Urinary bladder (tissue), 4 donors: ENCODE measurements around the gene AANAT. TPM values are rescaled to one million over a fixed set of nuclear protein-coding genes. Genes with fewer than 3 reads are reported as not detected.

Experiments
- DNase-seq: peaks from one replicate; pipeline ENCODE4 v3.0.0-alpha.2; 2015; ENCODE audit errors: extremely low spot score
- H3K27ac ChIP-seq: one replicate; pipeline ENCODE4 v1.5.1; 2013; ENCODE audit warnings: low read depth, mild to moderate bottlenecking, moderate library complexity
- H3K36me3 ChIP-seq: one replicate; pipeline ENCODE4 v1.6.1; 2013; ENCODE audit warnings: mild to moderate bottlenecking, moderate library complexity; ENCODE audit not compliant: insufficient read depth
- H3K4me1 ChIP-seq: one replicate; pipeline ENCODE4 v1.6.1; 2013; ENCODE audit warnings: mild to moderate bottlenecking, moderate library complexity; ENCODE audit not compliant: insufficient read depth
- H3K4me3 ChIP-seq: one replicate; pipeline ENCODE4 v1.5.1; 2013; ENCODE audit warnings: low read depth, low read length
- WGBS: extraction: QIAGEN DNeasy Blood & Tissue Kit; methylation state at CpG from one replicate; pipeline ENCODE4 v1.1.7; 2013; 5-methylcytosine and 5-hydroxymethylcytosine counted together
- polyA plus RNA-seq: library from polyadenylated mRNA; stranded (reverse); fragments of 200-250 nt; gene quantifications from one replicate; pipeline ENCODE4 v1.2.3, GENCODE V29; 2013
- total RNA-seq: library from RNA; depleted of rRNA; stranded (reverse); fragments of >200 nt; gene quantifications from one replicate; pipeline ENCODE4 v1.2.3, GENCODE V29; 2014
- donor health status: healthy with polysubstance abuse.
- donor health status: healthy.

The AANAT gene
- total and polyA plus RNA-seq, 2 donors, result not detected

DNA sequence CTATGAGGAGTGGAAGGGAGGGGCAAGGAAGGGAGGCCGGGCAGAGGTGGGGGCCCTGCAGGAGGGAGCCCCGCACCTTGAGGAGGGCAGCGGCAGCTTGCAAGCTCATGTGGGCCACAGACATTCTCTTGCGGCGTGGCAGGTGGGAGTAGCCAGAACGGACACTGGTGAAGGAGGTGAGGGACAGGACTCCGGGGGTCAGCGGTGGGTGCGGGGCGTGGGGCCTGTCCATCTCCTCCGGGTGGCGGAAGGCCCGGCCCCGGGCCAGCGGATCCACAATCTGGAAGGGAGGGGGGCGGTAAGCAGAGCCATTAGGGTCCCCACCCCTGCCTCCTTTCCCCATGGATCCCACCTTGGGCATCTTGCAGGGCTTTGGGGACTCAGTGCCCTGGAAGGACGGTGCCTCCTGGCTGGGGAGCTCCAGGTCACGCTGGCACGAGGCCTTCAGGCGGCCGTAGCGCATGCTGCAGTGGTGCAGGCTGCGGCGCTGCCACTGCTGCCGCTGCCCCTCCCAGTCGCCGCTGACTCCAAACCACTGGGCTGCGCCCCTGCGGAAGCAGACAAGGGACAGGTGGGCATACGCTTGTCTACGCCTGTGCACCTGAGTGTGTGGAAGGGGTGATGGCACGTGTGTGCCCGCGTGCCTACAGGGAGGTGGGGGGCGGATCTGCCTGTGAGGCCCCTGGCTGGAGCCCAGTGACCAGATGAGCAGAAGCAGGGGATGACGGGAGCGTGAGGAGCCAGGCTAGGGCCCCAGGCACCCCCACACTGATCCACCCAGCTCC, 11.5 kb downstream of the AANAT start:
- Histone ChIP-seq H3K4me1 (no peaks in the 10 kb centered on the region), H3K36me3 (no peaks in the 10 kb centered on the region), H3K27ac (no peak overlapping the region), H3K4me3 (no peak overlapping the region)
- no peak for DNase-seq
- 92% methylated on average over 37 of the region's 37 CpGs for WGBS

DNA sequence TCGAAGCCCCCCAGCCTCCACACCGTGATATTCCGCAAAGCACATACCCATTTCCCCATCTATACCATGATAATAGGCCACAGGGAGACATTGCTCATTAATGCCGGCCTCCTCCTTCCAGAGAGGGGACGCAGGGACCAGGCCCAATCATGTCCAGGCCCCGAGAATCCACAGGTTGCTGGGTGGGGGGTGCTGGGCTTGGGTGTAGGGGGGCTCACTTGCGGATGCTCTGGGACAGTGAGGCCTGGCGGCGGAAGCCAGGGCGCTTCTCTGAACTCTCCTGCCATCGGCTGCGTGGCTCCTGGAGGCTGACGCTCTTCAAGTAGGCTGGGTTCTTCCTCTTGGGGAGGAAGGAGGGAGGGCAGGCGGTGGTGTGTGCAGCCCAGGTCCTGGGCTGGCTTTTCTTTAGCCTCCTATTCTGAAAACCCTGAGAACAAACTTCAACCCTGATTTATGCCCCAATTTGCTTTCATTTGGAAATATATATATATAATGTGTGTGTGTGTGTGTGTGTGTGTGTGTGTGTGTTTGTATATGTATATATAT, 12.2 kb downstream of the AANAT start:
- Histone ChIP-seq H3K27ac (no peak overlapping the region), H3K36me3 (no peaks in the 10 kb centered on the region), H3K4me1 (no peaks in the 10 kb centered on the region), H3K4me3 (no peak overlapping the region)
- DNase-seq, result no peak
- 93% methylated on average over 14 of the region's 14 CpGs for whole genome bisulfite sequencing

DNA sequence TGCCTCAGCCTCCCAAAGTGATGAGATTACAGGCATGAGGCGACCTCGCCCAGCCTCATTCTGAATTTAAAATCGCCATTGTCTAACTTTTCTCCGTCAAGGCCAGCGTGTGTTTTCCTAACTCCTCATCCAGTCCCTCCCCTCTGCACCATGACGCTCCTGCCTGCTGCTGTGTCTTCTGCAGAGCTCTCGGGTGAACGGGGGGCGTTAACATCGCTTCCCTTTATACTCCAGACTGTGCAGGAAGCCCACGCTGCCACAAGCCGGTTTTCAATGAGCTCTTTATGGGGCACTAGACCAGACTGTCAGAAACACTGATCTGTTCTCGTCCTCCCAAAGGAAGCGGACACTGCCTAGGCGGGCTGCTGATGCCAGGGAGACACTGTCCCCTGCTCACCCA, 13.2 kb downstream of the AANAT start:
- Histone ChIP-seq H3K27ac (no peak overlapping the region), H3K4me1 (no peaks in the 10 kb centered on the region), H3K36me3 (no peaks in the 10 kb centered on the region), H3K4me3 (no peak overlapping the region)
- no peak for DNase-seq
- 45% methylated on average over 15 of the region's 15 CpGs for WGBS

DNA sequence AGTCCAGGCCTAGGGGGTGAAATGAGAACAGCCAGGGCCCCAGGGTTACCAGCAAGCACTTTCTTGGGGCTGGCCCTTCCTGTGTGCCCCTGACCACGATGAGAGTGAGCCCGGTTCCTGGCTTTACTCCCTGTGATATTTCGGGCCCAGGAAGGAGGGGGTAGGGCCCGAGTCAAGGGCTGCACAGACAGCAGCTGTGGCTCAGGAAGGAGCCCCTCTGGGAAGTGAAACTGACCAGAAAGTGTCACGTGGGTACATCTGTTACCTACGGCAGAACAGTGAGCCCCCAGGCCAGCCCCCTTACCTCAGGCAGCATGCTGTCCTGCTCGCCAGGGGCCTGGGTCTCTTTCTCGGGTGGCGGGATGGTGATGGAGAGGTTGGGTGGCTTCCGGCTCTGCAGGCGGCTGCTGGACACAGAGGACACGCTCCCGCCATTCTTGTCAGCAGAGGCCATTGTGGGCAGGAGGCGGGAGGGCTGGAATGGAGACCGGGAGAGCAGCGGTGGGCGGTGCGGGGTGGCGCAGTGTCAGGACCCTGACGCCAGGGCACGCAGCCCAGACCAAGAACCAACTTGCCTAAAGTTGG, 13.8 kb downstream of the AANAT start:
- 80% methylated on average over 21 of the region's 21 CpGs for WGBS
- DNase-seq, result no peak
- H3K36me3 ChIP-seq, result no peaks in the 10 kb centered on the region
- no peak overlapping the region for H3K4me3 ChIP-seq
- no peak overlapping the region for H3K27ac ChIP-seq
- H3K4me1 ChIP-seq, result no peaks in the 10 kb centered on the region

DNA sequence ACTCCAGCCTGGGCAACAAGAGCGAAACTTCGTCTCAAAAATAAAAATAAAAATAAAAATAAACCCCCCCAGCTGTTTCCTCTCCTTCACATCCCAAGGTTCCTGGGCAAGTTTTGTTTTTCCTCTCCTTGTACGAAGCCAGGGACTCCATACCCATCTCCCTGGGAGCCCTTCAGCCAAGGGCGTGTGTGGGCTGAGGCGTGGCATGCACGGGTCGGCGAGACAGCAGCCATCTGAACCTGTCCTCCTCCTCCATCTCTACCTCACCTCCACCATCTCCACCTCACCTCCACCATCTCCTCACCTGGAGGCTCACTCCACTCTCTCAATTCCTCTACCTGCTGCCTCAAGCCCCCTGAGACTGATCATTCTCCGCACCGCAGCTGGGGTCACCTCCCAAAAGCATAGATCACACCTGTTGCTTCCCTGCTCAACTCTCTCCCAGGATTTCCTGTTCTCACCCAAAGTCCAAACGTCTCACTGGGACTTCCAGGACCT, 16.9 kb downstream of the AANAT start:
- Histone ChIP-seq H3K4me1 (no peaks in the 10 kb centered on the region), H3K27ac (no peak overlapping the region), H3K36me3 (no peaks in the 10 kb centered on the region), H3K4me3 (no peak overlapping the region)
- 89% methylated on average over 11 of the region's 11 CpGs for WGBS
- DNase-seq, result no peak

DNA sequence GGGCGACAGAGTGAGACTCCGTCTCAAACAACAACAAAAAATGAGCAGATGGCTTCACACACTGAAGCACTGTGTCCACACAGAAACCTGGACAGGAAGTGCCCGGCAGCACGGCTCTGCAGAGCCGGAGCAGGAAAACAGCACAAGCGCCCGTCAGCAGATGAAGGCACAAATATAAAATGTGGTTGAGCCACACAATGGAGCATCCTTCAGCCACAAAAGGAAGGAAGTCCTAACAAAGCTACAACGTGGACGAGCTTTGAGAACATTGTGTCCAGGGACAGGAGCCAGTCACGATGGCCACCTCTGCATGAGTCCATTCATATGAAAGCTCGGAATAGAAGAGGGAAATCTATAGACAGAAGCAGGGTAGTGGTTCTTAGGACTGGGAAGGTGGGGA, 18.2 kb downstream of the AANAT start:
- WGBS, result 40% methylated on average over 11 of the region's 11 CpGs
- no peak overlapping the region for H3K27ac ChIP-seq
- H3K36me3 ChIP-seq, result no peaks in the 10 kb centered on the region
- H3K4me1 ChIP-seq, result no peaks in the 10 kb centered on the region
- no peak for DNase-seq
- no peak overlapping the region for H3K4me3 ChIP-seq

DNA sequence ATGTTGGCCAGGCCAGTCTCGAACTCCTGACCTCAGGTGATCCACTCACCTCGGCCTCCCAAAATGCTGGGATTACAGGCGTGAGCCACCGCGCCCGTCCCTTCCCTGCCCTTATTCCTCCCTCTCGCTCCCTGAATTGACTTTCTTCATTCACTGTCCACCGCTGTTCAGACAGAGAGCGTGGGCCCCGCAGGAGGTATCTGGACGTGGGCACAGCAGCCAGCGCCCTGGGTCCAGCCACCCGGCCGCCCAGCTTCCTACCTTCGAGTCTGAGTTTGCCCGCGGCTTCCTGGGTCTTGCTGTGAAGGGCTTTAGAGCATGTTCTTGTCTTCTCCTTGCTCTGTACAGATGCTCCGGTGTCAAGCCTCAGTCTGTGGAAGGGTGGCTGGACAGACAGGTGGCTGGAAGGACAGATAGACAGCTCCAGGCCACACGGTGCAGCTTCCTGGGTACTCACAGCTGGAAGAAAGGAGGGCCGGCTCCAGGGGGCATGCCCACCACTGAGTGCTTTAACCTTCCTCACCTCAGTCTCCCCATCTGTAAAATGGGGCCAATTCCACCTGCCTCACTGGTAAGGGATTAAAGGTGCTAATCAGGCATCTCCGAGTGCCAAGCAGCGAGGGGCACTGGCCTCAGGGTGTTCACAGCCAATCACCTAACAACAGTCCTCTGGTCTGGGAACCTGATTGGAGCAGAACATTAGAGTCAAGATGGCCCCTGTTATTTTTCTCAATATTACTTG, 20.2 kb downstream of the AANAT start:
- Histone ChIP-seq H3K27ac (no peak overlapping the region), H3K36me3 (no peaks in the 10 kb centered on the region), H3K4me1 (no peaks in the 10 kb centered on the region), H3K4me3 (no peak overlapping the region)
- WGBS, result 96% methylated on average over 22 of the region's 22 CpGs
- no peak for DNase-seq

DNA sequence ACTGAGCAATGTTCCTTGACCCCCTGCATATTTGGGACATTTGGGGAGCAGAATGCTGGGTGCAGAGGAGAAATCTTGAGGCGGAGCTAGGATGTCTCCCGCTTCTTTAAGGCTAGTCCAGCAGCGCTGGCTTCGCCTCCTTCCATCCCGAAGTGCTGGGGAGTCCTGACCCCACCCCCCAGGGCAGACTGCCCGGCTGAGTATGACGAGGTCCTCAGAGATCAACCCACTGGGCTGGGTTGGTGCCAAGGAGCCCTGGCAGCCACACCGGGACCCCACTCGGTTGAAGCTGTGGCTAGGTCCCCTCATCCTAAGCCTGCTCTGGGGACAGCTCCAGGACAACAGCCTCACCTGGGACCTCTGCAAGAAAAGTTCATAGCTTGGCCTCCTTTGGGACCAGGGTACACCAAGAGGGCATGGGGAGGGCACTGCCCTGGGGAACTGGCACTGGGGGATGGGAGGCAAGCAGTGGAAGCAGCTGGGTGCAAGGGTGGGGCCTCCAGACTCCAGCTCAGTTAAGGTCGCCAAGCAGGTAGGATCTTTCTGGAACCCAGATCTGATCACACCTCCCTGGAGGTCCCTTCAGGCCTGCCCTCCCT, 22.8 kb downstream of the AANAT start:
- H3K27ac ChIP-seq, result no peak overlapping the region
- 74% methylated on average over 10 of the region's 10 CpGs for WGBS

DNA sequence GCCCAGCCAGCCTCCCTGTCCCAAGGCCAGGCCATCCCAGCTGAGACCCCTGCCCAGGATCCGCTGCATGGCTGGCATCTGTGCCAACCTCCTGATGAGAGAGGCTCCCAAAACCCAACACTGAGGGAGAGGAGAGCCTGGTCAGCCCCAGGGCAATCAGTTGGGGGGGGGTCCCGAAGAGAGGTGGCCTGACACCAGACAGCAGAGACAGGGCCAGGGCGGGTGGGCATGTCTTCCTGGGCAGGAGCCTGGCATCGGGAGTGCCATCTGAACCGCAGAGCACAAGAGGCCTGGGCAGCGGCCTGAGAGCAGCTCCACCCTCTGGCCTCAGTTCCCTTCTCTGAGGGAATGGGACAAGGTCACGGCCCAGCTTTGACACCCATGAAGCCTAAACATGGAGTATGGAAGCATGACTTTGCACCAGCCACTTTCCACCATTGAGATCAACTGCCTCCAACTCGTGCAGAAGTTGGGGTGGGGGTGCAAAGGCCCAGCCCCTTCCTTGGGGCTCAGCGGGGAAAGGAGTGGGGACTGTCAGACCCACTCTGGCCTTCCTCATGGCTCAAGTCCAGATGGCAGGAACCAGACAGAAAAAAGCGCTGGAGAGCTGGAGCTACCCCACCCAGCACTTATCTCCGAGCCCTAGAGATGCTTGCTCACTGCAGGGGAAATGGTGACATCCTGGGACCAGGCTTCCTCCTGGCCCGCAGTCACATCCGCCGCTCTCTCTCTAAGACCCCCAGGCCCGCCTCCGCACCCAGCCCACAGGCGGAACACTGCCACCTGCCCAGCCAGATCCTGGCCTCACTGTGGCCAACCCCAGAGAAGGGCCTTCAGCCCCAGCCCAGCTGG, 24.1 kb downstream of the AANAT start:
- H3K4me1 ChIP-seq, result no peaks in the 10 kb centered on the region
- no peaks in the 10 kb centered on the region for H3K36me3 ChIP-seq
- WGBS, result 86% methylated on average over 17 of the region's 17 CpGs
- no peak overlapping the region for H3K4me3 ChIP-seq
- DNase-seq, result no peak
- no peak overlapping the region for H3K27ac ChIP-seq

More for the DNA sequence above, 22.8 kb downstream of the AANAT start:
- Histone ChIP-seq H3K4me3 (no peak overlapping the region), H3K4me1 (no peaks in the 10 kb centered on the region), H3K36me3 (no peaks in the 10 kb centered on the region)
- no peak for DNase-seq

DNA sequence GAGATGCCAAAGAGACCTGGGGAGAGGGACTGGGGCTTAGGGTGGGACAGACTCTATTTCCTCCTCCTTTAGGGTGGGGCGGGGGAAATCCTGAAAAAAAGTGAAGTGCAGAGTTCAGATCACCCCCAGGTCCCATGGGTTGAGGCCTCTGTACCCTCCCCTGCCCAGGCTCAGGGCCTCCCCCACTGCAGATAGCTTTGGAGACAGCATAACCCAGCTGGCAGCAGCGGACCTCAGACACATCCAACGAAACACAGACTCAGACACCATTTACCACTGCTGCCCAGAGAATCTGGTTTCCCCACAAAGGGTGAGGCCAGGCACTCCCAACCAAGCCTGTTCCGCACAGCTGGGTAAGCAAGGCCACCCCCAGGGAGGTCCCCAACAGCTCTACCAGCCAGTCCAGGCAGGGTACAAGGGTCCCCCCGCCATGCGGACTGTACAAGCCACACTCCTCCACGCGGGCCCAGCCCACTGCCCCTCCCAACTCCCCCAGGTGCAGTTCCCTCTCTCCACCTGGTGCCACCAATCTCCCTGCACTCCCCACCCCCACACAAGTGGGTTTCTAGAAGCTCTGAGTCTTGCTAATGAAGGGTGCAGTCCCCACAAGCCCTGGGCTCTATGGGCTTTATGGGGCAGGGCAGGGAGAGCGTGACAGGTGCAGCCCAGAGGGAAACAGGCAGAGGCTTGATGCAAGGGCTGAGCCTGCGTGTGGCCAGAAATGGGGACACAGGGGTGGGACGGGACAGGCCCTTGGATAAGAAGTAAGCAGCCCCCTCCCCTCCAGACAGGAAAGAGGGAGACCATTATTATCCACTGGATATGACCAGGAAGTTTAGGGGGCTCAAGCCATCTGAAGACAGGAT, 25.0 kb downstream of the AANAT start:
- DNase-seq, result no peak
- no peaks in the 10 kb centered on the region for H3K36me3 ChIP-seq
- no peaks in the 10 kb centered on the region for H3K4me1 ChIP-seq
- WGBS, result 75% methylated on average over 11 of the region's 11 CpGs
- H3K27ac ChIP-seq, result peak overlapping the region; percentile 41
- no peak overlapping the region for H3K4me3 ChIP-seq

DNA sequence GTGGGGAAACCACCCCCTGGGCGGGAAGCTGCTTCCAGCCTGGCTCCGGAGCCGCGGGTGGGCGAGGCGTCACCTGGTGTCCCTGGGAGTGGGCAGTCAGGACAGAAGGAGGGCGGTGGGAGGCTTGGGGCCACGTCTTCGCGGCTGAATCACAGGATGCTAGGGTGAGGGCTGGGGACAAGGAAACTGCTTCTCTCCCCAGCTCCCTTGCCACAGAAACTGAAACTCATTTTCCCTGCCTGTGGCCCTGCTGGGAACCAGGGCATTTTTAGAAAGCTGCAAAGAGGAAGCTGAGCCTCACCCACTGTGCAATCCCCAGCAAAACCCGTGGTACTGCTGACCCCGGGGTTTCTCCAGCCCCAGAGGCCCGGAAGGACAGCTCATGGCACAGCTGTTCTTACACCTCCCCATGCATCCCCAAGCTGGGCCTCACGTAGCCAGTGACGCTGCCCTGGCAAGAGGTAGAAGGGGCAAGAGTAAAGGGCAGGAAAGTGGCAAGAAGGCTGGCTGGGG, 25.6 kb downstream of the AANAT start:
- Histone ChIP-seq H3K4me3 (no peak overlapping the region), H3K27ac (peak overlapping the region; percentile 41), H3K4me1 (no peaks in the 10 kb centered on the region), H3K36me3 (no peaks in the 10 kb centered on the region)
- DNase-seq, result no peak
- 36% methylated on average over 15 of the region's 15 CpGs for WGBS
